ENCODE data around the gene RPL13A. TPM values are rescaled to one million over a fixed set of nuclear protein-coding genes. Genes with fewer than 3 reads are reported as not detected.

Gene RPL13A
- total and polyA plus RNA-seq, 2 of the 13 experiments (the other 11 are each of a cell fraction or from before 2014, with no cell fraction given), result 2,601 to 3,407 TPM

DNA sequence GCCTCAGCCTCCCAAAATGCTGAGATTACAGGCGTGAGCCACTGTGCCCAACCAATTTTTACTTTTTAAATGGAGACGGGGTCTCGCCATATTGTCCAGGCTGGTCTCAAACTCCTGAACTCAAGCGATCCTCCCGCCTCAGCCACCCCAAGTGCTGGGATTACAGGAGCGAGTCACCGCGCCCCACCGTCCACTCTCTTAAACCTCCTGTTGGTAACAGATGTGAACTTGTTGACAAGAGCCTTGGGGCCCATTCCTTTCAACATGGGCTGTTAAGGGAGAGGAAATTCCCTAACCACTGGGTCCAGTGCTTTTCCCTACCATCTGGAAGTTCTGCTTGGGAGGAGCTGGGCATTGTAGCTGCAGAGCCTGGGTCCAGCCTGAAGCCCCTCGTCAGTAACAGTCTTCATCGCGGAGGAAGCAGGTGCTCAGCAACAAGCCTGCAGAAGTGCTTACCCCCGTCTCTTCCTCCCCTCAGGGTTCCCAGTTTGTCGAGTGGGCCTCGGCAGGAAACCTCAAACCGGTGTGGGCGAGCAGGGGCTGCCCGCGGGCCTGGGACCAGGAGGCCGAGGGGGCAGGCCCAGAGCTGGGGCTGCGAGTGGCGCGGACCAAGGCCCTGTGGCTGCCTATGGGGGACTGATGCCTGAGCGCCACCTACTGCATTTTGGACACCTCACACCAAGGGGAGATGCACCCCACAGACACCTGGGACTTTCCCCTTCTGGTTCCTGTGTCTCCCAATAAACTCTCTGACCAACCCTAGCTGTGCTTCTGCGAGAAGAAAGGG lies 17.4 kb upstream of the RPL13A start:
- FAIRE-seq, result no peak
- TF ChIP-seq ATM (IDR thresholded peaks at IDR 0.05; ENCODE audit: borderline replicate concordance), result no peak
- peak; percentile 33 for TF ChIP-seq AGO2 (optimal IDR thresholded peaks at IDR 0.05; ENCODE audit: low read depth, low read length)
- TF ChIP-seq BRCA1 (CRISPR knock-in tag; IDR thresholded peaks at IDR 0.05), result no peak
- no peak for TF ChIP-seq MED1 (CRISPR knock-in tag; IDR thresholded peaks at IDR 0.05)
- no peak for TF ChIP-seq NR2F6 (IDR thresholded peaks at IDR 0.05)
- TF ChIP-seq NR2F6 (CRISPR knock-in tag; IDR thresholded peaks at IDR 0.05), result no peak
- 0 out of 2 replicates have a peak, but pooled peaks have one; percentile 9 for TF ChIP-seq STAG1 (CRISPR knock-in tag; IDR thresholded peaks at IDR 0.05)
- TF ChIP-seq NBN (conservative IDR thresholded peaks at IDR 0.05), result no peak
- no peak for TF ChIP-seq RARA (CRISPR knock-in tag; IDR thresholded peaks at IDR 0.05)
- TF ChIP-seq, protein P1, sequence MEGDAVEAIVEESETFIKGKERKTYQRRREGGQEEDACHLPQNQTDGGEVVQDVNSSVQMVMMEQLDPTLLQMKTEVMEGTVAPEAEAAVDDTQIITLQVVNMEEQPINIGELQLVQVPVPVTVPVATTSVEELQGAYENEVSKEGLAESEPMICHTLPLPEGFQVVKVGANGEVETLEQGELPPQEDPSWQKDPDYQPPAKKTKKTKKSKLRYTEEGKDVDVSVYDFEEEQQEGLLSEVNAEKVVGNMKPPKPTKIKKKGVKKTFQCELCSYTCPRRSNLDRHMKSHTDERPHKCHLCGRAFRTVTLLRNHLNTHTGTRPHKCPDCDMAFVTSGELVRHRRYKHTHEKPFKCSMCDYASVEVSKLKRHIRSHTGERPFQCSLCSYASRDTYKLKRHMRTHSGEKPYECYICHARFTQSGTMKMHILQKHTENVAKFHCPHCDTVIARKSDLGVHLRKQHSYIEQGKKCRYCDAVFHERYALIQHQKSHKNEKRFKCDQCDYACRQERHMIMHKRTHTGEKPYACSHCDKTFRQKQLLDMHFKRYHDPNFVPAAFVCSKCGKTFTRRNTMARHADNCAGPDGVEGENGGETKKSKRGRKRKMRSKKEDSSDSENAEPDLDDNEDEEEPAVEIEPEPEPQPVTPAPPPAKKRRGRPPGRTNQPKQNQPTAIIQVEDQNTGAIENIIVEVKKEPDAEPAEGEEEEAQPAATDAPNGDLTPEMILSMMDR (CRISPR knock-in tag; IDR thresholded peaks at IDR 0.05), result peak; percentile 44
- H3K9me3 ChIP-seq (ENCODE audit: low read length), result no peaks in the 10 kb centered on the region
- no peaks in the 10 kb centered on the region for H4K20me1 ChIP-seq (ENCODE audit: insufficient read depth, low read length)
- BruUV-seq (replicated peaks), result no TSS peak
- ChIA-PET POLR2A (no interaction called here), CTCF (ENCODE audit: low intra/inter-chr PET ratio, low total read pairs) (no interaction called here)
- no peak overlapping the region for H3K4me2 ChIP-seq (ENCODE audit: low read depth, low read length)
- in situ Hi-C loops (cut with HindIII; ENCODE audit: extremely low pct_ligation_motif_present, low pct_unique_long_range_greater_than_20kb) (no loop called here), intact Hi-C loops (cut with micrococcal nuclease; ENCODE audit: unreplicated experiment) (no loop called here)
- no peak overlapping the region for H3K4me3 ChIP-seq (replicated peaks in 1 of 3; ENCODE audit: insufficient read depth in 1 of 3, low read depth in 2 of 3, low read length in 3 of 3)
- H3K27ac ChIP-seq (ENCODE audit: extremely low read length, insufficient read depth, low read length), result no peak overlapping the region
- H3K36me3 ChIP-seq (replicated peaks in 1 of 2; ENCODE audit: control insufficient read depth in 1 of 2, insufficient read depth in 2 of 2, low read length in 2 of 2), result peaks cover 1 to 6% of the 10 kb centered on the region in 2 experiments; a peak in 2 of 5 replicates
- H3K4me1 ChIP-seq (ENCODE audit: insufficient read depth, low read length), result peaks cover 13% of the 10 kb centered on the region
- H3K9ac ChIP-seq (ENCODE audit: insufficient read depth, low read depth, low read length), result no peak overlapping the region
- no peak overlapping the region for H2AFZ ChIP-seq (ENCODE audit: low read length)
- 96% methylated on average over 11 of the region's 25 CpGs for WGBS (ENCODE audit: low lambda C conversion rate)
- no peak for DNase-seq (ENCODE audit: low spot score)
- ATAC-seq, result no peak
- H3K27me3 ChIP-seq (ENCODE audit: control insufficient read depth in 1 of 2, insufficient read depth in 2 of 2, low read length in 2 of 2), result no peaks in the 10 kb centered on the region; a peak in 1 of 5 replicates
- no peaks in the 10 kb centered on the region for H3K79me2 ChIP-seq (ENCODE audit: insufficient read depth, low read length)

Measured in HepG2 (cell line).